Mononuclear cell (primary cell): ENCODE results near the gene BTNL3. TPM values are rescaled to one million over a fixed set of nuclear protein-coding genes. Genes with fewer than 3 reads are reported as not detected.

Source experiments
- H3K27me3 ChIP-seq: 2 replicates; pipeline ENCODE4 v1.6.0; 2011; ENCODE audit warnings: low read length, control low read depth; ENCODE audit not compliant: insufficient read depth
- H3K4me1 ChIP-seq: 2 replicates; pipeline ENCODE4 v1.5.1; 2011; ENCODE audit warnings: mild to moderate bottlenecking, low read length, control low read depth; ENCODE audit not compliant: insufficient read depth
- H3K4me3 ChIP-seq: 2 replicates; pipeline ENCODE4 v1.5.1; 2011; ENCODE audit warnings: mild to moderate bottlenecking, low read length, moderate library complexity
- H3K9me3 ChIP-seq: 2 replicates; pipeline ENCODE4 v1.5.1; 2011; ENCODE audit warnings: low read depth, mild to moderate bottlenecking, control low read depth, low read length
- total RNA-seq: library from RNA; depleted of rRNA; stranded (reverse); fragments of >200 nt; gene quantifications from one replicate; pipeline ENCODE4 v1.2.3, GENCODE V29; 2012

Gene BTNL3
- total RNA-seq, 1 donor = not detected

DNA sequence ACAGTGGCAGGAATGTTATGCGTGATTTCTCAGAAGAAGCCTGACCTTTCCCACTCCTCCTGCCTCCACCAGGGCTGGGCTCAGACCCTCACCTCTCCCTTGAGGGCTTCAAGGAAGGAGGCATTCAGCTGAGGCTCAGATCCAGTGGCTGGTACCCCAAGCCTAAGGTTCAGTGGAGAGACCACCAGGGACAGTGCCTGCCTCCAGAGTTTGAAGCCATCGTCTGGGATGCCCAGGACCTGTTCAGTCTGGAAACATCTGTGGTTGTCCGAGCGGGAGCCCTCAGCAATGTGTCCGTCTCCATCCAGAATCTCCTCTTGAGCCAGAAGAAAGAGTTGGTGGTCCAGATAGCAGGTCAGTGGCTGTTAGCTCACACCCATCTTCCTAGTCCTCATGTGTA lies 61.4 kb downstream of the BTNL3 start:
- Histone ChIP-seq H3K9me3 (no peaks in the 10 kb centered on the region), H3K27me3 (peaks cover 74% of the 10 kb centered on the region)

DNA sequence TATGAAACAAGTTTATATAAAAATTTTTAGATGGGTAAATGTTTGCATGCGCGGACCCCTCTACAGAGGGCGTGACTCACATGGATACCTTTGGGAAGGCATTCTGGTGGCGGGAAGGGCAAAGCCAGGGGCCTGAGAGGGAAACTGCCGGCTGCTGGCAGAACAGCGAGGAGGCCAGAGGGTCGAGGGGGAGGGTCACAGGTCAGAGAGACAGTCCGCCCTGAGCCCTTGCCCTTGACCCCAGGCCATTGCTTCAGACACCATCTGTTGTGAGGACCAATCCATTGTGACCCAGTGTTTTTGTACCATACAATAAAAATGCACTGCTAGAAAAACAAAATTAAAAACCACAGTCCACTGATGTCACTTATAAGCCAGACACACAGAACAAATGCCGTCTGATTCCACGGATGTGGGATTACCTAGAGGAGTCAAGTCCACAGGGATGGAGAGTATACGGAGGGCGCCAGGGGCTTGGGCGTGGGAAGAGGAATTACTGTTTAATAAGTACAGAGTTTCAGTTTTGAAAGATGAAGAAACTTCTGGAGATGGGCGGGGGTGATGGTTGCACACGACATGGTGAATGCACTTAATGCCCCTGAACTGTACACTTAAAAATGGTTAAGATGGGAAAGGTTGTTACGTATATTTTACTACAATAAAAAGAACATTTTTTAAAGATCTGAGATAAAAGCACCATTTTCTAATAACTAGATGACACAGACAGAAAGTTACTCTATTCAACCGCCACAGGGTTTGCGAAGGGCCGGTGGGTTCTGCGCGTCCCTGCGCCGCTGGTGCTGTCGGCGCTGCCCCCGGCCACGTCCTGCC lies 63.4 kb downstream of the BTNL3 start:
- Histone ChIP-seq H3K27me3 (peaks cover 86% of the 10 kb centered on the region), H3K4me1 (peaks cover 16% of the 10 kb centered on the region), H3K4me3 (no peak overlapping the region), H3K9me3 (no peaks in the 10 kb centered on the region)

More for the DNA sequence above, 61.4 kb downstream of the BTNL3 start:
- Histone ChIP-seq H3K4me1 (peaks cover 16% of the 10 kb centered on the region), H3K4me3 (no peak overlapping the region)

DNA sequence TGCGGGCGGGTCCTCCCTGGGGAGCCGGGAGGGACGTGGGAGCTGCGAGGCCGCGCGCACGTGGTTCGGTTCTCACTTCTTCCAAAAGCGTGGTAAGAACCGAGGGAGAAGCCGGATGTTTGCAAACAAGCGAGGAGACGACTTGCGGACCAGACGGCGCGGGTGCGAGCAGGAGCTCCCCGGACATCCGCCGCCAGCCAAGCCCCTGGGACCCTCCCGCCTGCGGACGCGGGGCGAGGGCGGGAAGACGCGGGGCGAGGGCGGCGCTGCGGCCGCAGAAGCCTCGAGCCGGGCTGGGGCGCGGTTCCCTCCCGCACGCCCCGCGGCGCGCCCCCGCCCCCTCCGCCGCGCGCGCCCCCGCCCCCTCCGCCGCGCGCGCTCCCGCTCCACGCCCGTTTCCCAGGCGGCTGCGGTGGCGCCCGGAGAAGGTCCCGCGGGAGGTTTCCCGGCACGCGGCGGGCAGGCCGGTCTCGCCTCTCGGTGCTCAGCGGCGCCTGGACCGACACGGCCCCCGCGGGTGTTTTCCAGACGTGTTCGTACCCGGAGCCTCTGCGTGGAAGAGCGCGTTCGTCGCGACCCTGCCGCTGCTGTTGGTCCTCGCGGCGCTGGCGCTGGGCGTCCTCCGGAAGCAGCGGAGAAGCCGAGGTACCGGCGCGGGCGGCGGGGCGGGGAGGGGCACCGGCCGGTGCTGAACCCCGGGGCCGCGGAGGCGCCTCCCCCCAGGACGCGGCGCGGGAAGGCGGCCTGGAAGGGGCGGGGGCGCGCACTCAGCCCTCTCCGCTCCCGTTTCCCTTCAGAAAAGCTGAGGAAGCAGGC lies 64.2 kb downstream of the BTNL3 start:
- Histone ChIP-seq H3K4me1 (peaks cover 16% of the 10 kb centered on the region), H3K4me3 (peak overlapping the region; percentile 10), H3K9me3 (no peaks in the 10 kb centered on the region), H3K27me3 (peaks cover 87% of the 10 kb centered on the region)

DNA sequence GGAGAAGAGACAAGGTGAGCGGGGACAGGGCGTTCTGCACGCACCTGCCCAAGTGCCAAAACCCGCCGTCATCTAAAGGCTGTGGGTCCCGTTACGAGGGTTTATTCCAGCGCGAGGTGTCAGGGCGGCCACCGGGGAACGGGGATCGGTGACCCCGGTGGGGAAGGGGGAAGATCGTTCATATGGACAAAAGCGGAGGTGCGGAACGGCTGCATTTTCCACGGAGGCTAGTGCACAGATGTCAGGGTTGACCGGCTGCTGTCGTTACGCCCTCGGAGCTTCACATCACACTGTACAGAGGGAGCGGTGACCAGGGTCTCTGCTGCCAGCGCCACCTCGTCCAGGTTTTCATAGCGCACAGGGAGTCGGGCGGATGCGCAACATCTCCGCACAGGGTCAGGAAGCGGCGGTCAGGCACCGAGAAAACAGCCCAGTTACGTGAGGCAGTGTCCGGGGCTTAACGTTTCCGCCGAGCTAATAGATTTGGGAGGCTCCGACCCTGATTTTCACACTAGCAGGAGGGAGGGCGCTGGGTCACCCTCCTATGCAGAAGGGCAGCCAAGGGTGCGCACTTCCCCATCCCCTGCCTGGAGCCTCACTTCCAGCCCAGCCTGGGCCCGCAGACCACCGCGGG lies 65.0 kb downstream of the BTNL3 start:
- peaks cover 88% of the 10 kb centered on the region for H3K27me3 ChIP-seq
- H3K4me3 ChIP-seq = peak overlapping the region; percentile 10

DNA sequence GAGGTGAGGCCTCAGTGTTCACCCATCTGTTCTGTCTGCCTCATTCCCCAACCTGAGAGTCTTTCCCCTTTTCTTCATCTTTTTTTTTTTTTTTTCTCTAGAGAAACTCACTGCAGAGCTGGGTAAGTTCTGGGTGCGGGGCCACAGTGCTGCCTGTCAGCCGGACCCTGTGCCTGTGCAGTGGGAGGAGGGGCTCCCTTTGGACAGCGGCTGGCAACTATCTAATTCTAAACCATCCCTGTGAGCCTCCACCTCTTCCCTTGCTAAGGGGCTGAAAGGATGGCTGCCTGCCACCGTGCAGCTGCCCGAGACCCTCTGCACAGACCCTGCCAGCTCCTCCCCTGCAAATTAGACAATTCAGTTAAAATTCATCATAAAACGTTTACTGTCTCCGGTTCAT lies 65.5 kb downstream of the BTNL3 start:
- peaks cover 16% of the 10 kb centered on the region for H3K4me1 ChIP-seq
- H3K4me3 ChIP-seq = no peak overlapping the region
- H3K9me3 ChIP-seq = no peaks in the 10 kb centered on the region
- peaks cover 89% of the 10 kb centered on the region for H3K27me3 ChIP-seq

More for the DNA sequence above, 65.0 kb downstream of the BTNL3 start:
- Histone ChIP-seq H3K4me1 (peaks cover 16% of the 10 kb centered on the region), H3K9me3 (no peaks in the 10 kb centered on the region)

DNA sequence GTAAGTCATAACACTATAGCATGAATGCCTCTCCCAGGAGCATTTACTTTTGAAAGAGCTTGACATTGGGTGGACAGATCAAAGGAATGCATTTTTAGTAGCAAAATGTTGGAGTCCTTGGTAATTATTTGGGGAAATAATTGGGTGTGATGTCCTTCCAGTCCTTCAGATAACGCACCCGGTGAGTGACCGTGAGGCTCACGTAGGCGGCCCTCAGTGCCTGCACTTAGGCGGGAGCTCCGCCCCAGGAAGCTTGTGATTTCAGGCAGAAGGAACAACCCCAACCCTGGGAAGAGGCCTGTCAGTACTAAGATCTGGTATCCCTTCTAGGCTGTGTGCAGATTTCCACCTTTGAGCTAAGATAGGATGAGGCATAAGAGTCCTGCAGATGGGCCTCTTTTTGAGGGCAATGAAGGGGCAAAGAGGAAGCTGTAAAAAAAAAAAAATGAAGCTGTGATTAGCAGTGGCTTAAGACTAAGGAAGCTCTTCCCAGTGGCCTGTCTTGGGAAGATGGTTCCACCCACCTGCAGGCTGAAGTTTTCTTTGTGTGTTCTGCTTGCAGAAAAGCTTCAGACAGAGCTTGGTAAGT lies 66.3 kb downstream of the BTNL3 start:
- peaks cover 16% of the 10 kb centered on the region for H3K4me1 ChIP-seq
- peaks cover 87% of the 10 kb centered on the region for H3K27me3 ChIP-seq
- H3K9me3 ChIP-seq = no peaks in the 10 kb centered on the region
- H3K4me3 ChIP-seq = no peak overlapping the region

Other genes starting within 250 kb of the BTNL3 start
- not detected for gene OR2Y1, start 248.8 kb upstream of the BTNL3 start, total RNA-seq
- gene MGAT1, start 186.0 kb upstream of the BTNL3 start, total RNA-seq = 119 TPM
- 9.4 TPM for gene ZFP62, start 127.6 kb upstream of the BTNL3 start, total RNA-seq
- gene BTNL8, start 89.7 kb upstream of the BTNL3 start, total RNA-seq = not detected
- gene BTNL9, start 51.4 kb downstream of the BTNL3 start, total RNA-seq = 0.21 TPM
- gene OR2V1, start 142.3 kb downstream of the BTNL3 start, total RNA-seq = not detected
- not detected for gene OR2V2, start 158.7 kb downstream of the BTNL3 start, total RNA-seq
- gene TRIM7, start 216.3 kb downstream of the BTNL3 start, total RNA-seq = 1.9 TPM
- gene TRIM41, start 234.4 kb downstream of the BTNL3 start, total RNA-seq = 6.1 TPM